Measurements from ENCODE around the gene HSPA1A. TPM values are rescaled to one million over a fixed set of nuclear protein-coding genes. Genes with fewer than 3 reads are reported as not detected.

The HSPA1A gene
- total RNA-seq, 1 experiment from 2014 or later, result 57.2 TPM

GRCh38 chr6:31777667-31778050 is 37.7 kb upstream of the HSPA1A start (continued):
- TF ChIP-seq ZNF396 (CRISPR knock-in tag; IDR thresholded peaks at IDR 0.05; ENCODE audit: borderline replicate concordance), result no peak
- no peak for TF ChIP-seq HMGA2 (CRISPR knock-in tag; IDR thresholded peaks at IDR 0.05)
- TF ChIP-seq ZNF532 (CRISPR knock-in tag; IDR thresholded peaks at IDR 0.05; ENCODE audit: borderline replicate concordance), result no peak
- TF ChIP-seq, protein P1, sequence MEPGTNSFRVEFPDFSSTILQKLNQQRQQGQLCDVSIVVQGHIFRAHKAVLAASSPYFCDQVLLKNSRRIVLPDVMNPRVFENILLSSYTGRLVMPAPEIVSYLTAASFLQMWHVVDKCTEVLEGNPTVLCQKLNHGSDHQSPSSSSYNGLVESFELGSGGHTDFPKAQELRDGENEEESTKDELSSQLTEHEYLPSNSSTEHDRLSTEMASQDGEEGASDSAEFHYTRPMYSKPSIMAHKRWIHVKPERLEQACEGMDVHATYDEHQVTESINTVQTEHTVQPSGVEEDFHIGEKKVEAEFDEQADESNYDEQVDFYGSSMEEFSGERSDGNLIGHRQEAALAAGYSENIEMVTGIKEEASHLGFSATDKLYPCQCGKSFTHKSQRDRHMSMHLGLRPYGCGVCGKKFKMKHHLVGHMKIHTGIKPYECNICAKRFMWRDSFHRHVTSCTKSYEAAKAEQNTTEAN (CRISPR knock-in tag; IDR thresholded peaks at IDR 0.05), result no peak
- no peak for TF ChIP-seq ZBTB21 (CRISPR knock-in tag; IDR thresholded peaks at IDR 0.05; ENCODE audit: borderline replicate concordance)
- TF ChIP-seq, protein P2, sequence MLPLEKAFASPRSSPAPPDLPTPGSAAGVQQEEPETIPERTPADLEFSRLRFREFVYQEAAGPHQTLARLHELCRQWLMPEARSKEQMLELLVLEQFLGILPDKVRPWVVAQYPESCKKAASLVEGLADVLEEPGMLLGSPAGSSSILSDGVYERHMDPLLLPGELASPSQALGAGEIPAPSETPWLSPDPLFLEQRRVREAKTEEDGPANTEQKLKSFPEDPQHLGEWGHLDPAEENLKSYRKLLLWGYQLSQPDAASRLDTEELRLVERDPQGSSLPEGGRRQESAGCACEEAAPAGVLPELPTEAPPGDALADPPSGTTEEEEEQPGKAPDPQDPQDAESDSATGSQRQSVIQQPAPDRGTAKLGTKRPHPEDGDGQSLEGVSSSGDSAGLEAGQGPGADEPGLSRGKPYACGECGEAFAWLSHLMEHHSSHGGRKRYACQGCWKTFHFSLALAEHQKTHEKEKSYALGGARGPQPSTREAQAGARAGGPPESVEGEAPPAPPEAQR (CRISPR knock-in tag; IDR thresholded peaks at IDR 0.05), result no peak
- TF ChIP-seq AR (CRISPR knock-in tag; IDR thresholded peaks at IDR 0.05), result no peak
- TF ChIP-seq ZNF416 (CRISPR knock-in tag; IDR thresholded peaks at IDR 0.05), result no peak
- no peak for TF ChIP-seq FOXP4 (CRISPR knock-in tag; IDR thresholded peaks at IDR 0.05)
- no peak for TF ChIP-seq ESRRA (CRISPR knock-in tag; IDR thresholded peaks at IDR 0.05; ENCODE audit: borderline replicate concordance)

DNA sequence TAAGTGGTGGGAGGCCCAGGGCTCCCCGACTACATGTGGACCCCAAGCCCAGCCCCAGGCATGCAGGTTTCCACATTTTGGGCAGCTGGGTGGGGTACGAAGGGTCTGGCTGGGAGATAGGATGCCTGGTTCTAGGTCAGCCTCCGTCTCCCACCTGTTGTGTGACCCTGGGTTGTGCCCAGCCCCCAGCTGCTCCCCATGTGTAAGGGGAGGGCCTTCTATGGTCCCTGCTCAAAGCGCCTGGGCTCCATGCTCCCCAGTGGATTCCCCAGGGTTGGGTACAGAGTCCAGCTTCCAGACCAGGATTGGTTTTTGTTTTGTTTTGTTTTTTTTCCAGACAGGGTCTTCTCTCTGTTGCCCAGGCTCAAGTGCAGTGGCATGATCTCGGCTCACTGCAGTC is 37.1 kb upstream of the HSPA1A start:
- no peak overlapping the region for H3K27ac Mint-ChIP-seq
- TF ChIP-seq, protein P2 (CRISPR knock-in tag; IDR thresholded peaks at IDR 0.05), result no peak
- H3K4me3 Mint-ChIP-seq, result no peak overlapping the region
- H3K4me1 Mint-ChIP-seq, result 0 out of 2 replicates have a peak, but pooled peaks cover 2% of the 10 kb centered on the region
- H3K9me3 Mint-ChIP-seq, result no peaks in the 10 kb centered on the region
- ChIA-PET CTCF (interaction anchor here (0.6 to 1.4 kb wide), 4 partner anchors 12 to 54 kb away, joined by 3 to 6 read pairs (median 6); partner anchors contain the start of gene LSM2), POLR2A (interaction anchor here (1.5 kb wide), 1 partner anchor 36 kb away, joined by 4 read pairs; no protein-coding TSS in a partner anchor)
- DNase-seq (ENCODE audit: low spot score) (no peak), ATAC-seq (no peak)
- no peaks in the 10 kb centered on the region for H3K27me3 Mint-ChIP-seq (ENCODE audit: low read depth)
- peaks cover 17% of the 10 kb centered on the region for H3K36me3 Mint-ChIP-seq

Measured in WTC11 (cell line).